Kidney epithelial cell (primary cell): Measurements from ENCODE around the gene SPOCK1. TPM values are rescaled to one million over a fixed set of nuclear protein-coding genes. Genes with fewer than 3 reads are reported as not detected.

ENCODE experiments used
- DNase-seq: peaks from one replicate; pipeline ENCODE4 v3.0.0-alpha.2; 2010; ENCODE audit warnings: low read depth
- H3K27me3 ChIP-seq: 2 replicates; pipeline ENCODE4 v1.6.0; 2011; ENCODE audit warnings: low read length; ENCODE audit not compliant: control insufficient read depth, insufficient read depth
- H3K36me3 ChIP-seq: 2 replicates; pipeline ENCODE4 v1.5.1; 2011; ENCODE audit warnings: low read length; ENCODE audit not compliant: control insufficient read depth, insufficient read depth
- H3K4me3 ChIP-seq: 2 replicates; pipeline ENCODE4 v1.5.1; 2011; ENCODE audit warnings: low read depth, mild to moderate bottlenecking, control low read depth, low read length
- total RNA-seq: library from RNA; depleted of rRNA; stranded (reverse); fragments of >200 nt; gene quantifications from 2 replicates; pipeline ENCODE4 v1.2.3, GENCODE V29; 2015
- TF ChIP-seq, protein P1 (sequence below): IDR thresholded peaks from 2 replicates; pipeline ENCODE4 v1.5.1; 2011; ENCODE audit warnings: mild to moderate bottlenecking, moderate library complexity, low read length, control low read depth, inconsistent platforms; ENCODE audit not compliant: insufficient read depth, poor library complexity, severe bottlenecking

The SPOCK1 gene
- total RNA-seq, 1 donor from 2014 or later = 13.1 TPM

GRCh38 chr5:137346281-137346680 is 152.8 kb downstream of the SPOCK1 start:
- TF ChIP-seq, protein P1, sequence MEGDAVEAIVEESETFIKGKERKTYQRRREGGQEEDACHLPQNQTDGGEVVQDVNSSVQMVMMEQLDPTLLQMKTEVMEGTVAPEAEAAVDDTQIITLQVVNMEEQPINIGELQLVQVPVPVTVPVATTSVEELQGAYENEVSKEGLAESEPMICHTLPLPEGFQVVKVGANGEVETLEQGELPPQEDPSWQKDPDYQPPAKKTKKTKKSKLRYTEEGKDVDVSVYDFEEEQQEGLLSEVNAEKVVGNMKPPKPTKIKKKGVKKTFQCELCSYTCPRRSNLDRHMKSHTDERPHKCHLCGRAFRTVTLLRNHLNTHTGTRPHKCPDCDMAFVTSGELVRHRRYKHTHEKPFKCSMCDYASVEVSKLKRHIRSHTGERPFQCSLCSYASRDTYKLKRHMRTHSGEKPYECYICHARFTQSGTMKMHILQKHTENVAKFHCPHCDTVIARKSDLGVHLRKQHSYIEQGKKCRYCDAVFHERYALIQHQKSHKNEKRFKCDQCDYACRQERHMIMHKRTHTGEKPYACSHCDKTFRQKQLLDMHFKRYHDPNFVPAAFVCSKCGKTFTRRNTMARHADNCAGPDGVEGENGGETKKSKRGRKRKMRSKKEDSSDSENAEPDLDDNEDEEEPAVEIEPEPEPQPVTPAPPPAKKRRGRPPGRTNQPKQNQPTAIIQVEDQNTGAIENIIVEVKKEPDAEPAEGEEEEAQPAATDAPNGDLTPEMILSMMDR = no peak
- H3K4me3 ChIP-seq = no peak overlapping the region

DNA sequence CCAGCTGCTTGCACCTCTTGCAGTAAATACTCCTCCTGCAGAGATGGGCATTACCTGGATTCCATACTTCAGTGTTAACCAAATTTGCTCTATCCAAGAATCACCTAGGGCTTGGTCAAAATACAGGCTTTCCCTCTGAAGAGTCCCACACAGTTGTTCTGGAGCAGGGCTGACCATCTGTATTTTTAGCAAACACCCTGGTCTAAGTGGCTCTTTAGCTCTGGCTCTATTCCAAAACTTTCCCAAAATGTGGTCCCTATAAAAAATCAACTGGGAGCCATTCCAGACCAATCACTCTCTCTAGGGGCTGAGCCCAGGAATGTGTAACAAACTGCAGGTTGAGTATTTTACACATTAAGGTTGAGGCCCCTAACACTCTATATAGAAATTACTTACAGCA is 153.7 kb downstream of the SPOCK1 start:
- no peak overlapping the region for H3K4me3 ChIP-seq
- H3K27me3 ChIP-seq = no peaks in the 10 kb centered on the region
- TF ChIP-seq, protein P1 = no peak
- no peaks in the 10 kb centered on the region for H3K36me3 ChIP-seq
- no peak for DNase-seq

More at GRCh38 chr5:137346281-137346680, 152.8 kb downstream of the SPOCK1 start:
- Histone ChIP-seq H3K27me3 (no peaks in the 10 kb centered on the region), H3K36me3 (no peaks in the 10 kb centered on the region)
- no peak for DNase-seq

DNA sequence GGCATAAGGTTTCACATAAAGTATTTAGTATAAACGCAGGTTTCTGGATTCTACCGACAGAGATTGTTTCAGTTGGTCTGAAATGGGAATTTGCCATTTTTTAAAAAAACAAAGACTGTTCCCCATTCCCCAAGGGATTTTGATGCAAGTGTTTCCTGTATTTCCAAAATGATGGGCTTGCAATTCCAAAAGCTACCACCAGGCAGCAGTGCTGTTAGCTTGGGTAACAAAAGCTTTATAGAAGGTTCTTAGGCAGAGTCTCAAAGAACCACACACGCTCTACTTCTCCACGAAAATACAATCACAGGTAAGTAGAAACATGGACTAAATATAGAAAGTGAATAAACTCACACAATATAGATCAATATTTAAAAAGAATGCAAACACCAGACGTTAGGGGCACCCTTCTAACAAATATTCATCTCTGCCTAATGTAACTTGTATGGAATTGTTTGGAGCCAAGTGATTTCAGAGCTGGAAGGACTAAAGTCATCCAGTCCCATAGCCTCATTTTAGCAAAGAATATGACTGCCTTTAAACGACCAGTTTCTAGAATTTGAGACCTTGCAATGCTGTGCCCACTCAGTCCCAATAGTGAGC is 154.3 kb downstream of the SPOCK1 start:
- no peak for DNase-seq
- TF ChIP-seq, protein P1 = peak; percentile 85
- no peak overlapping the region for H3K4me3 ChIP-seq
- H3K27me3 ChIP-seq = no peaks in the 10 kb centered on the region
- H3K36me3 ChIP-seq = no peaks in the 10 kb centered on the region

DNA sequence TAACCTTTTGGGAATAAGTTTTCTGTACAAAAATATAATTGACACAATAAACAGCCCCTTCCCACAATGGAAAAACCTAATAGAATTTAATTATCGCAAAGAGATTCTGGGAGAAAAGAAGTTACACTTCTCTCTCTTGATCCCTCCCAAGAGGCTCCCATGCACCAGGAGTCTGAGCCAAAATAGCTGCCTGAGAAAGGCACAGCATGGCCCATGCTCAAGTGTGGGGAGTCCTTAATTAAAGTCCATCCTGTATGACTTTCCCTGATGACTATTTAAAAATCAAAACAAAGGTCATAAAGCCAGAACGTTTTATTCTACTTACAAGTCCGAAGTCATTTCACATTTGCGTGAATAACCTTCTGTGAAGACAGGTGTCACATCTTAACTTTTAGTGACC is 155.1 kb downstream of the SPOCK1 start:
- TF ChIP-seq, protein P1 = no peak
- no peaks in the 10 kb centered on the region for H3K27me3 ChIP-seq
- H3K4me3 ChIP-seq = no peak overlapping the region
- no peak for DNase-seq
- no peaks in the 10 kb centered on the region for H3K36me3 ChIP-seq

DNA sequence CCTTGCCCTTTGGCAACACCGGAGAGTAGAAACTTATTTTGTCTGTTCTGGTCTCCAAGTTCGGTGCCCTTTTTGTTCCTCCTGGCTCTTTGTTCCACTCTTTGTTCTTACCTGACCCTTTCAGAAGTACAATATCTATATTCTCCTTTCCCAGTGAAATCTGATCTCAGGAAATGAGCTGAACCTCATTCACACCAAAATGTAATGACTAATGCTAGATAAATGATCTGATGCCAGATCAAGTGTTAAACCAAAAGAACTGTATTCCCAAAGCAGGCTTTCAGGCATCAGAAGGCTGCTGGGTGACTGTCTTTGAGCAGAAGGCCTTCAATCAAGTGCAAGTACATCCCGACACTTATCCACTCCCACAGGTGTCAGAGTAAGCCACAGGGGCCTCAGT is 156.4 kb downstream of the SPOCK1 start:
- H3K4me3 ChIP-seq = no peak overlapping the region
- TF ChIP-seq, protein P1 = no peak
- DNase-seq = peak; percentile 32
- no peaks in the 10 kb centered on the region for H3K27me3 ChIP-seq
- no peaks in the 10 kb centered on the region for H3K36me3 ChIP-seq

DNA sequence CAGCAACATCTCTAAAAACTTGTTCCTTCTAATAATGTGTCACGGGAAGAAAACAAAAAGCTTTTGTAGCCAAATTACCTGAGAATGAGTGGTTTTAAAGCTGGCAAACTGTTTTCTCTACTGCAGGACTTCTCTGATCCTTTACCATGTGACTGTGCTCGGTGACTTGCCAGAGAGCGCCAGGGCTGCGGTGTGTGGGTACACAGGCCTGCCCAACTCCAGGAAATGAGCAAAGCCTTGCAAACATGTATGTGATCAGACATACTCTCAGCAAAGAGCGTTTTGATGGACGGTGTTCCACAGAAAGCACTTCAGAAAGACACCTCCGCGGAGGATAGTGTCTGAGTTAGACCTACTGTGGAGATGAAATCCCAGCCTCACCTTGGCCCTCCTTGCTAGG is 157.3 kb downstream of the SPOCK1 start:
- Histone ChIP-seq H3K36me3 (no peaks in the 10 kb centered on the region), H3K27me3 (no peaks in the 10 kb centered on the region), H3K4me3 (no peak overlapping the region)
- no peak for DNase-seq
- TF ChIP-seq, protein P1 = no peak
